ENCODE measurements around the gene OGG1. TPM values are rescaled to one million over a fixed set of nuclear protein-coding genes. Genes with fewer than 3 reads are reported as not detected.

The OGG1 gene
- total and polyA plus RNA-seq, 11 donors, result 6.2 to 14.8 (median 9.5) TPM

DNA sequence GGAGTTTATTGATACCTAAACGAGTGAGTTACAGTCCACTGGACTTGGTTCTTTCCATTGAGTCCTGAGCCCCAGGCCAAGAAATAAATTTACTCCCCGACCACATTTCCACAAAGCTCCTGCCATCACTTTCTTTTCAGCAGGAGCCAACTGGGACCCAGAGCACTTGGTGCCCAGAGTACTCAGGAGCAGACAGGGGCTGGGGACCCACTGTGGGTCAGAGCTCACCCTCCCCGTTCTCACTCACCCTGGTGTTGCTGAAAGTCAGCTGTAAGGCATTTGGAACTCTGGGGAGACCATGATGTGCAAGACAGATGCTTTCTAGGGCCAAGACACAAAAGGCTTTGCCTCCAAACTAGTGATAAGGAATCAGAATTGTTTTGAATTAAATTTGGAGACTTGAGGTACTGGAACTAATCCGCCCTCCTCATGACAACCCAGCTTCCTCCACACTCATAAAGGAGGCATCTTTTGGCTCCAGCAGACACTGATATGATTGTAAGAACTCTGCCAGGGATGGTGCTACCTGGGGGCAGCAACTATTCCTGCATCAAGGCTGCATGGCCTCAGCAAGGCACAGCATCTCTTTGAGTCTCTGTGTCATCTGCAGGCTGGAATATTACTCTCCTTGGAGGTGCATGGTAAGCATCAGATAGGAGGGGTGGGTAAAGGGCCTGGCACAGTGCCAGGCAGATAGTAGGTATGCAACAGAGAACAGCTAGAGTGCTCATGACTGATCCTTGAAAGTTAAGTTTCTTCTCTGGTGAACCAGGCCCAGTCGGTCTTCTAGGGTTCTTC is 27.3 kb downstream of the OGG1 start:
- H3K4me3 ChIP-seq, result no peak overlapping the region
- no peak for DNase-seq
- peaks cover 0 to 27% (median 23%) of the 10 kb centered on the region in 9 donors for H3K36me3 ChIP-seq
- peaks cover 0 to 55% (median 0%) of the 10 kb centered on the region in 12 donors for H3K4me1 ChIP-seq
- TF ChIP-seq POLR2A (IDR thresholded peaks at IDR 0.05), result no peak
- TF ChIP-seq, protein P1, sequence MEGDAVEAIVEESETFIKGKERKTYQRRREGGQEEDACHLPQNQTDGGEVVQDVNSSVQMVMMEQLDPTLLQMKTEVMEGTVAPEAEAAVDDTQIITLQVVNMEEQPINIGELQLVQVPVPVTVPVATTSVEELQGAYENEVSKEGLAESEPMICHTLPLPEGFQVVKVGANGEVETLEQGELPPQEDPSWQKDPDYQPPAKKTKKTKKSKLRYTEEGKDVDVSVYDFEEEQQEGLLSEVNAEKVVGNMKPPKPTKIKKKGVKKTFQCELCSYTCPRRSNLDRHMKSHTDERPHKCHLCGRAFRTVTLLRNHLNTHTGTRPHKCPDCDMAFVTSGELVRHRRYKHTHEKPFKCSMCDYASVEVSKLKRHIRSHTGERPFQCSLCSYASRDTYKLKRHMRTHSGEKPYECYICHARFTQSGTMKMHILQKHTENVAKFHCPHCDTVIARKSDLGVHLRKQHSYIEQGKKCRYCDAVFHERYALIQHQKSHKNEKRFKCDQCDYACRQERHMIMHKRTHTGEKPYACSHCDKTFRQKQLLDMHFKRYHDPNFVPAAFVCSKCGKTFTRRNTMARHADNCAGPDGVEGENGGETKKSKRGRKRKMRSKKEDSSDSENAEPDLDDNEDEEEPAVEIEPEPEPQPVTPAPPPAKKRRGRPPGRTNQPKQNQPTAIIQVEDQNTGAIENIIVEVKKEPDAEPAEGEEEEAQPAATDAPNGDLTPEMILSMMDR (IDR thresholded peaks at IDR 0.05), result no peak
- no peak overlapping the region for H3K27ac ChIP-seq
- WGBS, 4 donors, result 70 to 87% (median 85%) methylated on average over 5 of the region's 5 CpGs
- no peaks in the 10 kb centered on the region for H3K27me3 ChIP-seq
- intact Hi-C loops (cut with DNase I), result no loop called here
- no peak for ATAC-seq
- no peaks in the 10 kb centered on the region for H3K9me3 ChIP-seq

DNA sequence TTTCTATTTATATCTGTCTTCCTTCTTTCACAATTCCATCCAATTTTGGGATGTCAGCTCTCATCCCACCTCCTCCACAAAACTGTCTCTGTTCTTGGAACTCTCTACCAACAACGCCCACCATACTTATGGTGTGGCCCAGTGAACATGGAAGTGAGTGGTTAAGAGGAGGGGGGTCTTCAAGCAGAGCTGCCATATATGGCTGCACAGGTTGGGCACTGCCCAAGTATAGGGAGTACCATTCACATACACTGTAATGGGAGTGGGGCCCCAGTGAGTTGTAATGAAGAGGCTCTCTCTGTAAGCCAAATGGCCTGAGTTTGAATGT is 27.9 kb downstream of the OGG1 start:
- intact Hi-C loops (cut with DNase I), result no loop called here
- ATAC-seq, result no peak
- H3K4me1 ChIP-seq, result peaks cover 0 to 61% (median 0%) of the 10 kb centered on the region in 12 donors
- no peak for TF ChIP-seq POLR2A (IDR thresholded peaks at IDR 0.05)
- TF ChIP-seq, protein P1 (IDR thresholded peaks at IDR 0.05), result no peak
- H3K9me3 ChIP-seq, result no peaks in the 10 kb centered on the region
- no peak for DNase-seq
- H3K27ac ChIP-seq, result no peak overlapping the region
- peaks cover 0 to 33% (median 29%) of the 10 kb centered on the region in 9 donors for H3K36me3 ChIP-seq
- no peak overlapping the region for H3K4me3 ChIP-seq
- H3K27me3 ChIP-seq, result no peaks in the 10 kb centered on the region
- WGBS, 4 donors, result 85 to 95% (median 91%) methylated on average over 1 of the region's 1 CpG

DNA sequence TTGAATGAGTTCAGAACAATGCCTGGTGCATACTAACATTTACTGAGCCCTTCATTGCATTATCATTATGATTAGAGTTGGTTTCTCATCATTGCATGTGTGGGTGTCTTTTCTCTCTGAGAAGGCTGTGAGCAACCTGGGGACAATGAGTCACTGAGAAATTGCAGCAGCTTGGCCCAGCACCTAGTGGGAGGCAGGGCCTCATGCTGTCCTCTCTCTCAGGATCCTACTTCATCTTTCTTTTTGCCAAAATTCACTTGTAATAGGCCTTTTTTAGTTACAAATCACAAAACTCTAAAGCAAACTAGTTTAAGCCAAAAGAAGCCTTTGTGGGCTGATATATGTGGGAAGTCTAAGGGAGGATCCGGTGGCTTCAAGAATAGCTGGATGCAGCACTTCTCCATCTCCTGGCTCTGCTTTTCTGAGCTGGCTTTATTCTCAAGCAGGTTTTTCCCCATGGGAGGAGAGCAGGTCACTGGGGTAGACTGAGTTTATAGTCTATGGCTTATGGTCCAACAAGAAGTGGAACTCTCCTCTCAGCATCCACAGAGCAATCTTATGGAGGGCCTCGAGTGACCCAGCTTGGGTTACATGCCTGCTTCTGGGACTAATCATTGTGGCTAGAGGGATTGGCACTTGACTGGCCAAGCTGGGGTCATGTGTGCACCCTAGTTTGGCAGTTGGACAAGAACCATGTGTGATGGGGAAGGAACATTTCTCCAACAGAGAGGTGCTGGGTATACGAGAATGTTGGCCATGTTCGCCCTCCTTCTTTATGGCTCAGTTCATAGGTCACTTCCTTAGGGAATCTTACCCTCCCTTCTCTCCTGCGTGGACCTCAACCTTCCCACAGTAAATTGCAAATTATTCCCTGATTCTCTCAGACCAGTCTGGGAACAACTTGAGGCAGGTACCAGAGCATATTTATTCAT is 28.7 kb downstream of the OGG1 start:
- H3K4me3 ChIP-seq, result no peak overlapping the region
- DNase-seq (no peak), ATAC-seq (peak in 1 of 4 donors; percentile 59)
- H3K9me3 ChIP-seq, result no peaks in the 10 kb centered on the region
- TF ChIP-seq, protein P1 (IDR thresholded peaks at IDR 0.05), result no peak
- TF ChIP-seq POLR2A (IDR thresholded peaks at IDR 0.05), result no peak
- intact Hi-C loops (cut with DNase I), result no loop called here
- peaks cover 0 to 41% (median 36%) of the 10 kb centered on the region in 9 donors for H3K36me3 ChIP-seq
- H3K4me1 ChIP-seq, result peaks cover 0 to 61% (median 0%) of the 10 kb centered on the region in 12 donors
- WGBS, 4 donors, result 72 to 86% (median 77%) methylated on average over 5 of the region's 5 CpGs
- H3K27me3 ChIP-seq, result no peaks in the 10 kb centered on the region
- peak overlapping the region in 1 of 12 donors; percentile 87 for H3K27ac ChIP-seq

DNA sequence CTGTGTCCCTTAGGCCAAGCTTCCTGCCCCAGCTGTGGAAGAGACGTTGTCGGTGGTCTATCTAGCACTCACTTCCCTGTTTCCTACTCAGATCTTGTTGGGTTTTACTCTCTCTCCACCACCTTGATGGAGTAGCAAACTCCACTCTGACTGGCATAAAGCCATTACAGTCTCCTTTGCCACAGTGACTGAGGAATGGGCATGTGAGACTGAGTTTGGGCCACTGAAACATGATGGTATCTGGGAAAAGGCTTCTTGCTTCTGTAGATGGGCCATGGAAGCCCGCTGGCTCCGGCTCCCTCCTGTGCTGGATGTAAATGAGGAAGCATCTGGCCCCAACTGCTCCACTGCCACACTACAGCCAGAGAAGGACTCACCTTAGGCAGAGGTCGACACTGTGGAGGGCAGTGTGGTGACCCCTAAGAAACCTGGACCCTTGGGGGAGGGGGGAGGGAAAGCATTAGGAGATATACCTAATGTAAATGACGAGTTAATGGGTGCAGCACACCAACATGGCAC is 29.4 kb downstream of the OGG1 start:
- Histone ChIP-seq H3K27ac (peak overlapping the region in 1 of 12 donors; percentile 87), H3K4me1 (peaks cover 0 to 61% (median 0%) of the 10 kb centered on the region in 12 donors), H3K36me3 (peaks cover 0 to 48% (median 43%) of the 10 kb centered on the region in 9 donors), H3K4me3 (no peak overlapping the region), H3K27me3 (no peaks in the 10 kb centered on the region), H3K9me3 (no peaks in the 10 kb centered on the region)
- peak in 1 of 4 donors; percentile 25 for ATAC-seq
- DNase-seq, result no peak
- WGBS, 4 donors, result 79 to 92% (median 83%) methylated on average over 4 to 6 of the region's 6 CpGs
- no peak for TF ChIP-seq POLR2A (IDR thresholded peaks at IDR 0.05)
- TF ChIP-seq, protein P1 (IDR thresholded peaks at IDR 0.05), result no peak
- intact Hi-C loops (cut with DNase I), result no loop called here
